ENCODE results near the gene IL1RN.

The IL1RN gene

DNA sequence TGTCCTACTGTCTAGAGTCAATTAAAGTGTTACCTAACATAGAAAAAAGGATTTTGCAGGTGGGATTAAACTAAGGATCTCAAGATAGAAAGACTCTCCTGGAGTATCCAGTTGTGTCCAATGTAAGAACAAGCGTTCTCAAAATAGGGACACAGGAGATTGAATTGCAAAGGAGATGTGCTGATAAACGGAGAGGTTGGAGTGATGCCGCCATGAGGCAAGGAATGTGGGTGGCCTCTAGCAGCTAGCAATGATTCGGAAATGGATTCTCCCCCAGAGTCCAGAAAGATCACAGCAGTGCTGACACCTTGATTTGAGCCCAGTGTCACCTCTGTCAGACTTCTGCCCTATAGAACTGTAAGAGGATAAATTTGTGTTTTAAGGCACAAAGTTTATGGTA is 24.1 kb upstream of the IL1RN start:
- Histone ChIP-seq H3K27me3 (ENCODE audit: control insufficient read depth, insufficient read depth, low read length, poor library complexity, severe bottlenecking) (no peaks in the 10 kb centered on the region), H3K9me3 (ENCODE audit: control insufficient read depth, low read length) (no peaks in the 10 kb centered on the region), H3K27ac (ENCODE audit: insufficient read depth, low read depth, low read length, poor library complexity, severe bottlenecking) (no peak overlapping the region), H3K36me3 (ENCODE audit: control insufficient read depth, insufficient read depth, low read length) (no peaks in the 10 kb centered on the region), H3K4me1 (ENCODE audit: control insufficient read depth, insufficient read depth, low read length) (no peaks in the 10 kb centered on the region), H3K4me3 (ENCODE audit: insufficient read depth, low read depth, low read length) (no peak overlapping the region)
- WGBS, 2 experiments: 94 to 96% methylated on average over 4 of the region's 4 CpGs

- WGBS, 2 experiments: 86 to 93% methylated on average over 3 of the region's 3 CpGs
- Histone ChIP-seq H3K4me1 (ENCODE audit: control insufficient read depth, insufficient read depth, low read length) (no peaks in the 10 kb centered on the region), H3K27me3 (ENCODE audit: control insufficient read depth, insufficient read depth, low read length, poor library complexity, severe bottlenecking) (no peaks in the 10 kb centered on the region), H3K27ac (ENCODE audit: insufficient read depth, low read depth, low read length, poor library complexity, severe bottlenecking) (no peak overlapping the region), H3K36me3 (ENCODE audit: control insufficient read depth, insufficient read depth, low read length) (no peaks in the 10 kb centered on the region), H3K4me3 (ENCODE audit: insufficient read depth, low read depth, low read length) (no peak overlapping the region), H3K9me3 (ENCODE audit: control insufficient read depth, low read length) (no peaks in the 10 kb centered on the region)
Measured at GRCh38 chr2:113104054-113104611, 23.3 kb upstream of the IL1RN start.

- WGBS, 2 experiments: 85% methylated on average over 6 of the region's 6 CpGs
- no peaks in the 10 kb centered on the region for H3K27me3 ChIP-seq (ENCODE audit: control insufficient read depth, insufficient read depth, low read length, poor library complexity, severe bottlenecking)
- no peaks in the 10 kb centered on the region for H3K36me3 ChIP-seq (ENCODE audit: control insufficient read depth, insufficient read depth, low read length)
- H3K4me3 ChIP-seq (ENCODE audit: insufficient read depth, low read depth, low read length): no peak overlapping the region
- no peaks in the 10 kb centered on the region for H3K9me3 ChIP-seq (ENCODE audit: control insufficient read depth, low read length)
- no peaks in the 10 kb centered on the region for H3K4me1 ChIP-seq (ENCODE audit: control insufficient read depth, insufficient read depth, low read length)
- no peak overlapping the region for H3K27ac ChIP-seq (ENCODE audit: insufficient read depth, low read depth, low read length, poor library complexity, severe bottlenecking)
Measured at GRCh38 chr2:113105047-113105785, 22.2 kb upstream of the IL1RN start.

GRCh38 chr2:113111121-113111520 is 16.3 kb upstream of the IL1RN start:
- Histone ChIP-seq H3K4me3 (ENCODE audit: insufficient read depth, low read depth, low read length) (no peak overlapping the region), H3K27me3 (ENCODE audit: control insufficient read depth, insufficient read depth, low read length, poor library complexity, severe bottlenecking) (no peaks in the 10 kb centered on the region)
- WGBS, 2 experiments: 95% methylated on average over 3 of the region's 3 CpGs

GRCh38 chr2:113111823-113112287 is 15.5 kb upstream of the IL1RN start:
- H3K4me3 ChIP-seq (ENCODE audit: insufficient read depth, low read depth, low read length): no peak overlapping the region
- H3K27ac ChIP-seq (ENCODE audit: insufficient read depth, low read depth, low read length, poor library complexity, severe bottlenecking): no peak overlapping the region
- H3K4me1 ChIP-seq (ENCODE audit: control insufficient read depth, insufficient read depth, low read length): no peaks in the 10 kb centered on the region
- H3K9me3 ChIP-seq (ENCODE audit: control insufficient read depth, low read length): no peaks in the 10 kb centered on the region
- no peaks in the 10 kb centered on the region for H3K36me3 ChIP-seq (ENCODE audit: control insufficient read depth, insufficient read depth, low read length)
- WGBS, 2 experiments: 83 to 85% methylated on average over 5 to 6 of the region's 6 CpGs
- no peaks in the 10 kb centered on the region for H3K27me3 ChIP-seq (ENCODE audit: control insufficient read depth, insufficient read depth, low read length, poor library complexity, severe bottlenecking)

More at GRCh38 chr2:113111121-113111520, 16.3 kb upstream of the IL1RN start:
- Histone ChIP-seq H3K36me3 (ENCODE audit: control insufficient read depth, insufficient read depth, low read length) (no peaks in the 10 kb centered on the region), H3K9me3 (ENCODE audit: control insufficient read depth, low read length) (no peaks in the 10 kb centered on the region), H3K4me1 (ENCODE audit: control insufficient read depth, insufficient read depth, low read length) (no peaks in the 10 kb centered on the region), H3K27ac (ENCODE audit: insufficient read depth, low read depth, low read length, poor library complexity, severe bottlenecking) (no peak overlapping the region)

GRCh38 chr2:113112441-113112840 is 15.0 kb upstream of the IL1RN start:
- no peaks in the 10 kb centered on the region for H3K4me1 ChIP-seq (ENCODE audit: control insufficient read depth, insufficient read depth, low read length)
- H3K9me3 ChIP-seq (ENCODE audit: control insufficient read depth, low read length): no peaks in the 10 kb centered on the region
- no peak overlapping the region for H3K27ac ChIP-seq (ENCODE audit: insufficient read depth, low read depth, low read length, poor library complexity, severe bottlenecking)
- whole genome bisulfite sequencing, 2 experiments: 87 to 92% methylated on average over 5 to 6 of the region's 8 CpGs
- H3K4me3 ChIP-seq (ENCODE audit: insufficient read depth, low read depth, low read length): no peak overlapping the region
- H3K36me3 ChIP-seq (ENCODE audit: control insufficient read depth, insufficient read depth, low read length): no peaks in the 10 kb centered on the region
- H3K27me3 ChIP-seq (ENCODE audit: control insufficient read depth, insufficient read depth, low read length, poor library complexity, severe bottlenecking): no peaks in the 10 kb centered on the region

DNA sequence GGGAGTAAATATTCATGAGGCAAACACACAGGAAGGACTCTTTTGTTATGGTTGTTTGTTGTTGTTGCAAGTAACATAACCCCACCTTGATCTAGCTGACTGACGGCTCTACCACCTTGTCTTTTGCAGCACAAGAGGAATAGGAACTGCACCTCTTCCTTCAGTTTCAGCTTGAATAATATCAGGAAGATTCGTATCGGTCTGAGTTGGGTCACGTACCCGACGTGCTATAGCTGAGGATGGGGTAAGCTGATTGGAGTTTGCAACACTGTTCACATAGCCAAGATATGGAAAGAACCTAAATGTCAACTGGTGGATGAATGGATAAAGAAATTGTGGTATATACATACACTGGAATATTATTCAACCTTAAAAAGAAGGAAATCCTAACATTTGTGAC is 14.5 kb upstream of the IL1RN start:
- H3K4me3 ChIP-seq (ENCODE audit: insufficient read depth, low read depth, low read length): no peak overlapping the region
- H3K27ac ChIP-seq (ENCODE audit: insufficient read depth, low read depth, low read length, poor library complexity, severe bottlenecking): no peak overlapping the region
- H3K27me3 ChIP-seq (ENCODE audit: control insufficient read depth, insufficient read depth, low read length, poor library complexity, severe bottlenecking): no peaks in the 10 kb centered on the region
- no peaks in the 10 kb centered on the region for H3K9me3 ChIP-seq (ENCODE audit: control insufficient read depth, low read length)
- H3K4me1 ChIP-seq (ENCODE audit: control insufficient read depth, insufficient read depth, low read length): no peaks in the 10 kb centered on the region
- WGBS, 2 experiments: 89 to 93% methylated on average over 6 of the region's 6 CpGs
- H3K36me3 ChIP-seq (ENCODE audit: control insufficient read depth, insufficient read depth, low read length): no peaks in the 10 kb centered on the region

DNA sequence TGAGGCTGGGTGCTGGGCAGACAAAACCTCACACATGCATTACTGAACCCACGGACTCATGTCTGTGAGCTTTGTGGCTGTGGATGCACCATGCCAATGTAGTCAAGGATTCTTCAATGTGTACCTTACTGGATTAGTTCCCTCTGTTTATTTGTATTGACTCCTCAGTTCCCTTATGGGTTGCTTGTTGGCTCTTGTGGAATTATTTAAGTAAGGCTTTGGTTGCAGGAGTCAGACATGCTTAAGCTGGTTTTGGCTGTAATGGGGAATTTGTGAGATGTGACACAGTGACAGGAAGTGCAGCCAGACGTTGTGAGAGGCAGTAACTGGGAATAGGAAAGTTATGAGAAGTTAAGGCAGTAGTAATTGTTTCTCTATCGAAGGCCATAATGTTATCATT is 13.6 kb upstream of the IL1RN start:
- WGBS, 2 experiments: 86 to 88% methylated on average over 3 of the region's 3 CpGs
- Histone ChIP-seq H3K27ac (ENCODE audit: insufficient read depth, low read depth, low read length, poor library complexity, severe bottlenecking) (no peak overlapping the region), H3K9me3 (ENCODE audit: control insufficient read depth, low read length) (no peaks in the 10 kb centered on the region), H3K4me1 (ENCODE audit: control insufficient read depth, insufficient read depth, low read length) (no peaks in the 10 kb centered on the region), H3K27me3 (ENCODE audit: control insufficient read depth, insufficient read depth, low read length, poor library complexity, severe bottlenecking) (no peaks in the 10 kb centered on the region), H3K36me3 (ENCODE audit: control insufficient read depth, insufficient read depth, low read length) (no peaks in the 10 kb centered on the region), H3K4me3 (ENCODE audit: insufficient read depth, low read depth, low read length) (no peak overlapping the region)

DNA sequence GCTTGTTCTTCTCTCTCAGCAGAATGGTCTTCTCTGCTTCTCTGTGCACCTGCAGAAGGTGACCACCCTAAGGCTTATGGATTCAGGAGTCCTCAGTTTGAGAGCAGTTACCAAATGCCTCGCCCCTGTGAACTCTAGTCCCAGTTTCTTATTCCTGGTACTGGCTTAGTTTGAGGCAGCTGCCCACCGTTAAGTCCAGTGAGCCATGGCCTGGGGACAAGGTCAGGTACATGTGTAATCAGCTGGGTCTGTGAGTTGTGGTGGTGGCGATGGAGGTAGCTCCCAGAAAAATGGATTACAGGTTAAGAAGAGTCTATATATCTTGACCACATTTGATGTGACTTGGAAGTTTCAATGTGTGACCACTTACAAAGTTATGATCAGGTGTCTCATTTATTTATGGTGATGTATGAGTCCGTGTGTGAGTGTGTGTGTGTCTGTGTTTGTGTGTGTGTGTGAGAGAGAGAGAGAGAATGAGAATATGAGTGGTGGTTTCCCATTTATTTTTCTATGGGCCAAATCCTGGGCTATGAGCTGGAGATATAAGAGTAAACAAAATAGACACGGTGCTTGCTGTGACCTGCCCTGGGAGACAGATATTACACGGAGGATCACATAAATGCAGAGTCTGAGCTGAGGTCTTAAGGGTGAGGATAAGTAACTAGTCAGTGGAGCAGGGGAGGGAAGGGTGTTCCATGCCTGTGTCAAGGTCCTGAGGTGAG is 13.0 kb upstream of the IL1RN start:
- Histone ChIP-seq H3K27me3 (ENCODE audit: control insufficient read depth, insufficient read depth, low read length, poor library complexity, severe bottlenecking) (no peaks in the 10 kb centered on the region), H3K27ac (ENCODE audit: insufficient read depth, low read depth, low read length, poor library complexity, severe bottlenecking) (no peak overlapping the region), H3K4me3 (ENCODE audit: insufficient read depth, low read depth, low read length) (no peak overlapping the region), H3K4me1 (ENCODE audit: control insufficient read depth, insufficient read depth, low read length) (no peaks in the 10 kb centered on the region), H3K9me3 (ENCODE audit: control insufficient read depth, low read length) (no peaks in the 10 kb centered on the region), H3K36me3 (ENCODE audit: control insufficient read depth, insufficient read depth, low read length) (no peaks in the 10 kb centered on the region)
- 87 to 91% methylated on average over 6 of the region's 6 CpGs for WGBS, 2 experiments

DNA sequence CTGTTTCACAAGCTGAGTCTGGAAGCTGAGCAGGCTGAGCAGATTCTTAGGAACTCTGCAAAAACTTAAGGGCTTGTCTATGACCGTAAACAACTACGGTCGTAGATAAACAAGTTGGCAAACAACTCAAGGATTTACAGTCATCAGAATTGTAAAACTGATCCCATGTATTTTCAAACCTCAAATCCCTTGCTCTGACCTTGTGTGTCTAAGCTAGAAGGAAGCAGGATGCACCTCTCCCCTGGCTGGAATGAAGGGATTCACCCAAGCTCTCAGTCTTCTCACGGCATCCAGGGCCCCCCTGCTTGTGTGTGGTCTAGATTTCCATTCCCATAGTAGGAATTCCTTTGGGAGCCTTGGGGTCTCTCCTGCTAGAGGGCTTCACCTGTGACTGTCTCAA is 12.4 kb upstream of the IL1RN start:
- no peaks in the 10 kb centered on the region for H3K36me3 ChIP-seq (ENCODE audit: control insufficient read depth, insufficient read depth, low read length)
- H3K4me1 ChIP-seq (ENCODE audit: control insufficient read depth, insufficient read depth, low read length): no peaks in the 10 kb centered on the region
- H3K27me3 ChIP-seq (ENCODE audit: control insufficient read depth, insufficient read depth, low read length, poor library complexity, severe bottlenecking): no peaks in the 10 kb centered on the region
- H3K4me3 ChIP-seq (ENCODE audit: insufficient read depth, low read depth, low read length): no peak overlapping the region
- no peak overlapping the region for H3K27ac ChIP-seq (ENCODE audit: insufficient read depth, low read depth, low read length, poor library complexity, severe bottlenecking)
- 96 to 97% methylated on average over 4 of the region's 4 CpGs for WGBS, 2 experiments
- H3K9me3 ChIP-seq (ENCODE audit: control insufficient read depth, low read length): no peaks in the 10 kb centered on the region

Measured in ectodermal cell (in vitro differentiated cells).